NCI-H2107 treated with DMSO at 0.1 percent for 48 hours (cell line): Measurements from ENCODE around the gene ERICH6B.

ENCODE experiments used
- DNase-seq: peaks from one replicate; lab custom pipeline; 2025; ENCODE audit not compliant: unreplicated experiment; lab: John Stamatoyannopoulos, UW

Gene ERICH6B

DNA sequence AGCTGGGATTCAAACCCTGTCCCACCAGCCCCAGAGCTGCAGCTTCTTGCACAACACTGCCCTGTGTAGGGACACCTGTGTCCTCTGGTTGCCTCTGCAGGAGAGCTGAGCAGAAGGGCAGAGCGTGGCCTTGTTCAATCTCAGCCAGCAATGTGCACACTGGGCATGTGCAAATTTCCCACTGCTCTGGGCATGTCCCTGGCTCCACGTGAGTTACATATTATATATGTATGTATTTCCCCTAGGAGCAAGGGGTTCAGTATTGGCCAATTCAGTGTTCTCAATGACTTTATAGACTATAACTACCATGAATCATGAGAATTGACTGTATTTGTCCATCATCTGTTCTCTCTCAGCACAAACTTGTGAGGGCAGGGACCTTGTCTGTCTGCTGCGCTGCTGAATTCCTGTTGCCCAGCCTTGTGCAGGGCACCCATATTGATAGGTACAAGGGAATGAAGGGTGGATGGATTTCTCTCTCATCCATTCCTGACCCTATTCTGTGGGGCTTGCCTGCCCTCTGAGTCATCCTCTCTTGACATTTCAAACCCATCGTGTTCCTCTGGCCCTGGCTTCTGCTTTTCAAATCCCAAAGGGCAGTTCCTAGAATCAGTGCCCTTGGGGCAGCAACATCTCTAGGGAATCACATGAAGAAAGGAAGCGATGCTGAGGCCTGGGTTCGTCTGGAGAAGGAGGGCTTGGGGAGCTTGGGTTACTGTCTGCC lies 69.7 kb downstream of the ERICH6B start:
- no peak for DNase-seq

DNA sequence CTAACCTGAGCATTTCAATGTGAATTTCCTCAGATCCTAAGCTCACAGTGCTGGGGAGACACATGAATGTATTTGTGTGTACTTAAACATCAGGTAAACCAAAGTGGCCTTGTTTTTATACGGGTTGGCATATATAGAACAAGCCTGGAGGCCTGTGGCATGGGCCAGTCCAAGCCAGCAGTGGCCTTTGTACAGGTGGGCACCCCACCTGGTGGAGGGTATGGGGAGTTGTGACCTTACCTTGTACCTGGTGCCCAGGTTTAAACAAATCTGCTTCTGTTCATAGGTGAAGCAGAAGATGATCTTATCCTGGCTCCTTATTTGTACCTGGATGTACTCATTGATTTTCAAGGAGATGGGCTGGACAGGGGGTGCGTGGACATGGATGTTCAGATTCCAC lies 71.0 kb downstream of the ERICH6B start:
- no peak for DNase-seq

DNA sequence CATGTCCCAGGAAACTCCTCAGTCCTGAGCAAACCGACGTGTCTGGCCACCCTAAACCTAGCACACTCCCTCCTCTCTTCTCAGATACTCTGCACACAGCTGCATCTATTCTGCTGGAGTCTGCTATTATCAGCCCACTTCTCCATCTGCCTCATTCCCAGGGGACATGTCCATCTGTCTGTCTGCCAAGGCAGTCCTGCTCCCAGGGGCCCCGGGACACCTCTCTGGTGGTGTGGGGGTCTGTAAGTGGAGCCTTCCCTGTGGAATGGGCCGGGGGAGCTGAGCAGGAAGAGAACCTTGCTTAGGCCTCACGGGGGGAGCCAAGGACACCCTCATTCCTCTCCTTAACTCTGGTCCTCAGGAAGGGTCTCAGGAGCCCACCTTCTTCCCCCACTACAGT lies 72.7 kb downstream of the ERICH6B start:
- no peak for DNase-seq

DNA sequence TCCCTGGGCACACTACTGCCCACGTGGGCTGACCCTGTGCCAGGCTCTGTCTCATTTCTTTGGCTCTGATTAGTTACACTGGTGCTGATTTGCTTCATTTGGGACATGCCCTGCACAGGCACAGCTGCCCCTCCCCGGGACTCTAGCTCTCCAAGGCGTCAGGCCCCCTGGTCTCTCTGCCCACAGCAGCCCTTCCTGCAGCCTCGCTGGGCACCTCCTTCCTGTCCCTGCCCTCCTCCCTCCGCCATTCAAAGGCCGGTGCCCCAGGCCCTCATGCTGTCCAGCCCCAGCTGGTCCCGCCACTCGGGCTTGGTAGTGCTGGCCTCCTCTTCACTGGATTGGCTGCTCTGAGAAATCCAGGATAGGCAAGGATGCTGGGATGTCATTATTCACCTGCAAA lies 73.1 kb downstream of the ERICH6B start:
- DNase-seq: no peak

DNA sequence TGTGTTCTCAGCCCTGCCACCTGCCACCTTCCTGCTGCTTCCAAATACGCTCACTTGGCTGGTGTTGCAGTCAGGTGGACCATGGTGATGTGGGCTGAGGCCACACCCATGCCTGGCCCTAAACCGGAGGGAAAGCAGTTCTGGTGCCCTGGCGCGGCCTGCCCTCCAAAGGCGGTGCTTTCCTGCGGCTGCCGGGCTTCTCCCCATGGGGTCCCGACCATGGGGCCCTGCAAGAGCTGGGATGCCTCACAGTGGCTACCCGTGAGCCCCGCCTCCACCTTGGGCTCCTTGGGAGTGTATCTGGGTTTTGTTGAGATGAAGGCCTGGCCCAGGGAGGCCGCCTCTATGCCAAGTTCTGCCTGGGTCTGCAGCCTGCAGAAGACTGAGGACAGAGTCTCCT lies 73.7 kb downstream of the ERICH6B start:
- DNase-seq: no peak

- DNase-seq: no peak
Measured at GRCh38 chr13:45540864-45541263, 74.7 kb downstream of the ERICH6B start.

GRCh38 chr13:45540195-45540594 lies 75.3 kb downstream of the ERICH6B start:
- no peak for DNase-seq

GRCh38 chr13:45538382-45538781 lies 77.2 kb downstream of the ERICH6B start:
- no peak for DNase-seq

DNA sequence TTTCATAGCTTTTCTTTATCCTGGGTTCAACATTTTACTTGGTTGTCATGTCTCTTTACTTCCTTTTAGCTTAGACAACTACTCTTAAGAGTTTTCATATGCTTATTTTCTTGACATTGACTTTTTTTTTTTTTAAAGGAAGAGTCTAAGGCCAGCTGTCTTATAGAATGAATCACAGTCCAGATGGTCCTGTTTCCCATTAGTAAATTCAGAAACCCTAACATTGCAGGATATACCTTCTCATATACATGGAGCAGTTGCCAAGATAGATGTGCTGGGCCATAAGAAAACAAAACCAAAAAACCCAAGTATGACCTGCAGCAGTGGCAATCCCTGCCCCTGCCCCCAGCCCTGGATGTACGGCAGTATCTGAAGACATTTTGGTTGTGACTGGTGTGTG lies 78.0 kb downstream of the ERICH6B start:
- DNase-seq: no peak

DNA sequence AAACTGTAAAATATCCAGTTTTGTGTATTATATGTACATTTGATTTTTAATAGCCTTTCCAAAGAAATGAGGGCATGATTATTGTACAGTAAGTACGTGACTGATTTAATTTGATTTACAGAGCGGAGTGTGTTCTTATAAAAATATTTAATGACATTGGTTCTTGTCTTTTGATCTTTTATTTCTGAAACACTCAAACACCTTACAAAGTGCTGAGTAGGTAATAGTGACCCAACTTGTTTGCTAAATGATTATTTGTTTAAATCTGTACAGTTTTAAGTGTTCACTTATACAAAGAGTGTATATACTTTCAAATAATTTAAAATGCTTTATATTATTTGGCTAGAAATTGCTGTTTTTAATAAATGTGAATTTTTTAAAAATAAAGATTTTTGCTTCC lies 79.3 kb downstream of the ERICH6B start:
- DNase-seq: no peak

GRCh38 chr13:45534604-45535003 lies 80.9 kb downstream of the ERICH6B start:
- DNase-seq: no peak

DNA sequence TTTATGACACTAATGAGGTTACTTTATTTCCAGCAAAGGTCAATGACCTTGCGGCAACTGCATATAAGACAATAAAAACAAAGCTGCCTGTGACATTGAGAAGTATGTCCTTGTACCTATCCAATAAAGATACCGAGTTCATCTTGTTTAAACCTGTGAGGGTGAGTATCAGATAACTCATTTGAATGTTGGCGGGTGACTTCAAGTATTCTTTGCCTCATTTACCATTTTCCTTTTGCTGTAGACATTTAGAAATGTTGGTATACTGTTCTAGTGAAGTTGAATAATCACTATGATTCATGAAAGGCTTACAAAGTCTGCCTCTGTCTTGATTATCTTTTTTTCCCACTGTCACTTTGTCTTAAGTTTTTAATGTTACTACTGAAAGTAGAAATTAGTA lies 85.8 kb downstream of the ERICH6B start:
- DNase-seq: no peak

GRCh38 chr13:45527699-45528462 lies 87.7 kb downstream of the ERICH6B start:
- no peak for DNase-seq

DNA sequence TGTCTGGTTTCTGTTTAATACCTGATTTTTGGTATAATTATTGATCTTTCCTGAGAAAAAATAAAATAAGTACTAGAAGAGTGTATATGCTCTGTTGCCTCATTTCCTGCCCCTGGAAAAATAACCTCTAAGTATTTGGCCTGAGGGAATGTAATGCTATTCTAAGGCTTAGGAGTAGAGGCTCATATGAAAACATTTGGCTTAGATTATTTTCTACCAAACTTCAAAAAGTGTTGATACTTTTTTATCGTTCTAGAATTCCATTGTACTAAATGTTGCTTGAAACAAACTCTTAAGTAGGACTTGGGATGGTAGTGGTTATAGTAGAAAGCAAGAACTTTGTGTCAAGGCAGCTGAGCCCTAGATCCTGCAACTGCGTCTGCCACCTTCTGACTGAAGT lies 93.0 kb downstream of the ERICH6B start:
- DNase-seq: no peak

GRCh38 chr13:45521297-45521696 lies 94.2 kb downstream of the ERICH6B start:
- DNase-seq: no peak

GRCh38 chr13:45519493-45519892 lies 96.0 kb downstream of the ERICH6B start:
- DNase-seq: no peak

- no peak for DNase-seq
Measured at GRCh38 chr13:45518525-45519245, 96.9 kb downstream of the ERICH6B start.

DNA sequence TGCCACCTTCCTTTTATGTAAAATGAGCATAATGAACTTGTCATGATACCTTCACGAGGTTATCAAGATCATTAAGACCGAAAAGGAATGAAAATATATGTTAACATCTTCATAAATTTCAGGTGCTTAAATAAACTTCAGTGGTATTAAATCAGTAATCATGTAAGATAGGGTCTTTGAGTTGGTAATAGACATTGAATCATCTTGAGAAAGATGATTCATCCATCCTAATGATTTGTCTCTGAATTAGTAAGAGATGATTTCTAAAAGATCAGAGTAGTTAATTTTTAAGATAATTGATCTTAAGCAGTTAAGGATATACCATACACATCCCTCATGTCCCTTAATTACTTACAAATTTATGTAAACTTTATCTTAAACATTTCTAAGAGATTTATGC lies 98.8 kb downstream of the ERICH6B start:
- DNase-seq: no peak

GRCh38 chr13:45512098-45512496 lies 103.4 kb downstream of the ERICH6B start:
- DNase-seq: no peak

GRCh38 chr13:45511310-45512097 lies 104.0 kb downstream of the ERICH6B start:
- DNase-seq: peak; percentile 59

DNA sequence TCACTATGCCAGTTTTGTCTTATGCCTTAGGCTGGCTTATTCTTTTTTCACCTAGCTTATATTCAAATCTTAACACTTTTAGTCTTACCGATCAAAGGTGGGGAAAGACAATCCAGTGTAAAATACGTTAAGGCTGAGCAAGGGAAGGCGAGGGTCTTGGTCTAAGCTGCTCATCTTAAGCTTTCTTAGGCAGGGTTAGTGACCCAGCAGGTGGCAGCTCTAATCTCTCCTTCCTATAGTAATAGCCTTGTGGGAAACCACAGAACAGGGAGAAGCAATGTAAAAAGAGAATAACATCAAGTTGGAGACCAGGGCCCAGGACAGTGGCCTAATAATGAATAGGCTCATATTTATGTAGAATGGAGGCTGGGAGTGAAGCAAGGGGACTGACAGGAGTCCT lies 104.9 kb downstream of the ERICH6B start:
- DNase-seq: no peak
